ENCODE data around the gene TPM2.
A peak's percentile ranks its signal among the peaks of the same experiment; 100 is the strongest.

Gene TPM2

GRCh38 chr9:35717132-35717870 is 27.6 kb upstream of the TPM2 start:
- no peak for DNase-seq

- DNase-seq, result no peak
Observed at GRCh38 chr9:35716230-35716629, 26.5 kb upstream of the TPM2 start.

GRCh38 chr9:35714579-35715252 is 25.0 kb upstream of the TPM2 start:
- DNase-seq, result no peak

GRCh38 chr9:35714123-35714522 is 24.4 kb upstream of the TPM2 start:
- no peak for DNase-seq

GRCh38 chr9:35713578-35713977 is 23.9 kb upstream of the TPM2 start:
- DNase-seq, result no peak

- no peak for DNase-seq
Observed at GRCh38 chr9:35712762-35713400, 23.2 kb upstream of the TPM2 start.

GRCh38 chr9:35711501-35712428 is 22.0 kb upstream of the TPM2 start:
- DNase-seq, result no peak

- DNase-seq, result no peak
Observed at GRCh38 chr9:35710818-35711500, 21.2 kb upstream of the TPM2 start.

GRCh38 chr9:35708146-35708545 is 18.4 kb upstream of the TPM2 start:
- no peak for DNase-seq

GRCh38 chr9:35706951-35707350 is 17.2 kb upstream of the TPM2 start:
- no peak for DNase-seq

- no peak for DNase-seq
Observed at GRCh38 chr9:35705836-35706430, 16.2 kb upstream of the TPM2 start.

- no peak for DNase-seq
Observed at GRCh38 chr9:35705372-35705771, 15.6 kb upstream of the TPM2 start.

- DNase-seq, result no peak
Observed at GRCh38 chr9:35703906-35704672, 14.4 kb upstream of the TPM2 start.

- no peak for DNase-seq
Observed at GRCh38 chr9:35702696-35703095, 13.0 kb upstream of the TPM2 start.

- no peak for DNase-seq
Observed at GRCh38 chr9:35700942-35701341, 11.2 kb upstream of the TPM2 start.

- DNase-seq, result no peak
Observed at GRCh38 chr9:35700031-35700430, 10.3 kb upstream of the TPM2 start.

- DNase-seq, result no peak
Observed at GRCh38 chr9:35698231-35698630, 8.5 kb upstream of the TPM2 start.

- no peak for DNase-seq
Observed at GRCh38 chr9:35697486-35697885, 7.8 kb upstream of the TPM2 start.

GRCh38 chr9:35696520-35697215 is 6.9 kb upstream of the TPM2 start:
- DNase-seq, result peak; percentile 59

GRCh38 chr9:35695943-35696401 is 6.2 kb upstream of the TPM2 start:
- DNase-seq, result no peak
